CD8-positive, alpha-beta memory T cell (primary cell): ENCODE measurements around the gene UBE2H. TPM values are rescaled to one million over a fixed set of nuclear protein-coding genes. Genes with fewer than 3 reads are reported as not detected.
A peak's percentile ranks its signal among the peaks of the same experiment; 100 is the strongest.

Source experiments
- CTCF ChIA-PET: fragments of 350-600 bp; sonication (Branson Sonifier 250); formaldehyde crosslinking; loops from one replicate; lab custom pipeline; 2021; ENCODE audit warnings: antibody characterized with exemption; lab: Charles Lee
- POLR2A ChIA-PET: fragments of 350-600 bp; sonication (Branson Sonifier 250); formaldehyde crosslinking; loops from one replicate; lab custom pipeline; 2021; ENCODE audit warnings: antibody characterized with exemption; lab: Charles Lee
- DNase-seq, 5 donors: peaks; one replicate each; pipeline versions ENCODE4 v3.0.0 to v3.0.0-alpha.2; 2020 to 2022; ENCODE audit warnings: mixed read lengths in 1 of 5
- H3K27ac ChIP-seq: one replicate; pipeline ENCODE4 v1.7.0; 2013; ENCODE audit warnings: low read depth, mild to moderate bottlenecking, low read length, moderate library complexity
- H3K27me3 ChIP-seq: 2 replicates; pipeline ENCODE4 v1.7.0; 2013; ENCODE audit warnings: low read length, mild to moderate bottlenecking; ENCODE audit not compliant: insufficient read depth, poor library complexity, severe bottlenecking
- H3K36me3 ChIP-seq: 2 replicates; pipeline ENCODE4 v1.7.0; 2013; ENCODE audit warnings: mild to moderate bottlenecking, low read length, moderate library complexity; ENCODE audit not compliant: insufficient read depth
- H3K4me1 ChIP-seq: 2 replicates; pipeline ENCODE4 v1.7.0; 2013; ENCODE audit warnings: mild to moderate bottlenecking, low read length, moderate library complexity; ENCODE audit not compliant: insufficient read depth
- H3K4me3 ChIP-seq: 2 replicates; pipeline ENCODE4 v1.7.0; 2013; ENCODE audit warnings: mild to moderate bottlenecking, low read length
- H3K9me3 ChIP-seq: 2 replicates; pipeline ENCODE4 v1.7.0; 2013; ENCODE audit warnings: mild to moderate bottlenecking, low read length
- H3K27ac Mint-ChIP-seq, 8 donors: one replicate each; pipeline ENCODE4 v1.8.0; 2020 to 2021; ENCODE audit warnings: mixed read lengths in 8 of 8, mild to moderate bottlenecking in 6 of 8, inconsistent platforms in 3 of 8, moderate library complexity in 3 of 8
- H3K27me3 Mint-ChIP-seq, 2 donors: one replicate each; pipeline ENCODE4 v1.8.0; 2020 to 2021; ENCODE audit warnings: mixed read lengths in 2 of 2, mild to moderate bottlenecking in 1 of 2, moderate library complexity in 1 of 2
- H3K36me3 Mint-ChIP-seq, 3 donors: one replicate each; pipeline ENCODE4 v1.8.0; 2020 to 2021; ENCODE audit warnings: mixed read lengths in 3 of 3, inconsistent platforms in 1 of 3, mild to moderate bottlenecking in 1 of 3
- H3K4me1 Mint-ChIP-seq, 3 donors: one replicate each; pipeline ENCODE4 v1.8.0; 2020 to 2021; ENCODE audit warnings: mixed read lengths in 3 of 3, inconsistent platforms in 1 of 3, mild to moderate bottlenecking in 1 of 3
- H3K4me3 Mint-ChIP-seq, 7 donors: one replicate each; pipeline ENCODE4 v1.8.0; 2020 to 2021; ENCODE audit warnings: mixed read lengths in 7 of 7, mild to moderate bottlenecking in 6 of 7, moderate library complexity in 4 of 7, inconsistent platforms in 2 of 7
- H3K9me3 Mint-ChIP-seq, 5 donors: one replicate each; pipeline ENCODE4 v1.8.0; 2020 to 2022; ENCODE audit warnings: mixed read lengths in 5 of 5, mild to moderate bottlenecking in 3 of 5, moderate library complexity in 2 of 5, inconsistent platforms in 1 of 5
- polyA plus RNA-seq: library from polyadenylated mRNA; unstranded; fragments of 300-500 nt; fragmentation: Illumina TruSeq; gene quantifications from one replicate; pipeline ENCODE4 v1.2.3, GENCODE V29; 2021
- total RNA-seq, 2 experiments: library from RNA; stranded (reverse); gene quantifications; one replicate each; pipeline ENCODE4 v1.2.3, GENCODE V29; 2021

UBE2H gene
- total and polyA plus RNA-seq, 3 experiments from 2014 or later = 15.3 to 45.2 (median 21.5) TPM

GRCh38 chr7:129882531-129882930 is 70.2 kb downstream of the UBE2H start:
- DNase-seq = no peak
- Mint-ChIP-seq H3K27me3 (no peaks in the 10 kb centered on the region), H3K27ac (peak overlapping the region in 1 of 8 donors; percentile 15), H3K9me3 (no peaks in the 10 kb centered on the region), H3K4me3 (no peak overlapping the region), H3K4me1 (peaks cover 29 to 47% (median 37%) of the 10 kb centered on the region in 3 donors), H3K36me3 (peaks cover 0 to 56% (median 20%) of the 10 kb centered on the region in 3 donors)
- CTCF ChIA-PET = no interaction called here
- POLR2A ChIA-PET = interaction anchor here (0.5 kb wide), 1 partner anchor 19 kb away, joined by 3 read pairs; no protein-coding TSS in a partner anchor
- no peaks in the 10 kb centered on the region for H3K27me3 ChIP-seq
- H3K27ac ChIP-seq = no peak overlapping the region
- H3K36me3 ChIP-seq = peaks cover 3% of the 10 kb centered on the region
- H3K4me1 ChIP-seq = no peaks in the 10 kb centered on the region
- no peak overlapping the region for H3K4me3 ChIP-seq
- H3K9me3 ChIP-seq = no peaks in the 10 kb centered on the region

GRCh38 chr7:129877146-129877792 is 75.5 kb downstream of the UBE2H start:
- no peaks in the 10 kb centered on the region for H3K27me3 Mint-ChIP-seq
- Histone ChIP-seq H3K4me3 (no peak overlapping the region), H3K27me3 (no peaks in the 10 kb centered on the region), H3K9me3 (no peaks in the 10 kb centered on the region), H3K4me1 (no peaks in the 10 kb centered on the region), H3K27ac (no peak overlapping the region), H3K36me3 (no peaks in the 10 kb centered on the region)
- no peak for DNase-seq
- H3K4me3 Mint-ChIP-seq = peak overlapping the region in 1 of 7 donors; percentile 26
- H3K36me3 Mint-ChIP-seq = peaks cover 3 to 58% (median 23%) of the 10 kb centered on the region in 3 donors
- H3K27ac Mint-ChIP-seq = peak overlapping the region in 5 of 8 donors; percentile 31 to 77 (median 38)
- H3K9me3 Mint-ChIP-seq = no peaks in the 10 kb centered on the region
- ChIA-PET CTCF (no interaction called here), POLR2A (no interaction called here)
- H3K4me1 Mint-ChIP-seq = peaks cover 35 to 62% (median 46%) of the 10 kb centered on the region in 3 donors

- Histone ChIP-seq H3K4me3 (no peak overlapping the region), H3K27ac (peak overlapping the region; percentile 79), H3K9me3 (no peaks in the 10 kb centered on the region), H3K27me3 (no peaks in the 10 kb centered on the region), H3K36me3 (no peaks in the 10 kb centered on the region), H3K4me1 (no peaks in the 10 kb centered on the region)
- DNase-seq = no peak
- H3K36me3 Mint-ChIP-seq = peaks cover 3 to 62% (median 24%) of the 10 kb centered on the region in 3 donors
- H3K9me3 Mint-ChIP-seq = no peaks in the 10 kb centered on the region
- peaks cover 36 to 56% (median 41%) of the 10 kb centered on the region in 3 donors for H3K4me1 Mint-ChIP-seq
- H3K27me3 Mint-ChIP-seq = no peaks in the 10 kb centered on the region
- POLR2A ChIA-PET = no interaction called here
- peak overlapping the region in 2 of 8 donors; percentile 26 to 30 for H3K27ac Mint-ChIP-seq
- CTCF ChIA-PET = no interaction called here
- H3K4me3 Mint-ChIP-seq = no peak overlapping the region
Measured at GRCh38 chr7:129875745-129876411, 76.9 kb downstream of the UBE2H start.

GRCh38 chr7:129875160-129875559 is 77.6 kb downstream of the UBE2H start:
- Histone ChIP-seq H3K9me3 (no peaks in the 10 kb centered on the region), H3K27me3 (no peaks in the 10 kb centered on the region), H3K36me3 (no peaks in the 10 kb centered on the region), H3K4me1 (no peaks in the 10 kb centered on the region), H3K27ac (peak overlapping the region; percentile 79), H3K4me3 (no peak overlapping the region)
- H3K27ac Mint-ChIP-seq = no peak overlapping the region
- DNase-seq = no peak
- no peak overlapping the region for H3K4me3 Mint-ChIP-seq
- ChIA-PET CTCF (no interaction called here), POLR2A (no interaction called here)
- peaks cover 3 to 64% (median 23%) of the 10 kb centered on the region in 3 donors for H3K36me3 Mint-ChIP-seq
- no peaks in the 10 kb centered on the region for H3K27me3 Mint-ChIP-seq
- H3K4me1 Mint-ChIP-seq = peaks cover 33 to 49% (median 36%) of the 10 kb centered on the region in 3 donors
- H3K9me3 Mint-ChIP-seq = no peaks in the 10 kb centered on the region

GRCh38 chr7:129874722-129875121 is 78.0 kb downstream of the UBE2H start:
- POLR2A ChIA-PET = no interaction called here
- Histone ChIP-seq H3K27ac (peak overlapping the region; percentile 79), H3K9me3 (no peaks in the 10 kb centered on the region), H3K36me3 (no peaks in the 10 kb centered on the region), H3K27me3 (no peaks in the 10 kb centered on the region), H3K4me3 (no peak overlapping the region), H3K4me1 (no peaks in the 10 kb centered on the region)
- Mint-ChIP-seq H3K9me3 (no peaks in the 10 kb centered on the region), H3K4me1 (peaks cover 33 to 49% (median 36%) of the 10 kb centered on the region in 3 donors), H3K27me3 (no peaks in the 10 kb centered on the region), H3K4me3 (no peak overlapping the region), H3K27ac (peak overlapping the region in 2 of 8 donors; percentile 42 to 64), H3K36me3 (peaks cover 3 to 66% (median 23%) of the 10 kb centered on the region in 3 donors)
- DNase-seq = no peak
- CTCF ChIA-PET = no interaction called here

- H3K9me3 ChIP-seq = no peaks in the 10 kb centered on the region
- no peaks in the 10 kb centered on the region for H3K4me1 ChIP-seq
- H3K36me3 Mint-ChIP-seq = peaks cover 7 to 53% (median 19%) of the 10 kb centered on the region in 3 donors
- H3K27me3 Mint-ChIP-seq = no peaks in the 10 kb centered on the region
- no peaks in the 10 kb centered on the region for H3K27me3 ChIP-seq
- H3K36me3 ChIP-seq = no peaks in the 10 kb centered on the region
- no peak for DNase-seq
- POLR2A ChIA-PET = no interaction called here
- H3K27ac ChIP-seq = no peak overlapping the region
- H3K4me3 ChIP-seq = no peak overlapping the region
- H3K9me3 Mint-ChIP-seq = no peaks in the 10 kb centered on the region
- CTCF ChIA-PET = interaction anchor here (1.4 kb wide), 1 partner anchor 10 kb away, joined by 3 read pairs; no protein-coding TSS in a partner anchor
- H3K4me3 Mint-ChIP-seq = no peak overlapping the region
- H3K27ac Mint-ChIP-seq = no peak overlapping the region
- peaks cover 27 to 42% (median 32%) of the 10 kb centered on the region in 3 donors for H3K4me1 Mint-ChIP-seq
Measured at GRCh38 chr7:129872054-129872453, 80.7 kb downstream of the UBE2H start.

- Histone ChIP-seq H3K27ac (no peak overlapping the region), H3K27me3 (no peaks in the 10 kb centered on the region), H3K36me3 (no peaks in the 10 kb centered on the region), H3K4me1 (peaks cover 11% of the 10 kb centered on the region), H3K9me3 (no peaks in the 10 kb centered on the region), H3K4me3 (no peak overlapping the region)
- H3K27ac Mint-ChIP-seq = peak overlapping the region in 2 of 8 donors; percentile 45 to 70
- H3K9me3 Mint-ChIP-seq = no peaks in the 10 kb centered on the region
- no peak for DNase-seq
- H3K4me3 Mint-ChIP-seq = no peak overlapping the region
- CTCF ChIA-PET = interaction anchor here (1.4 kb wide), 1 partner anchor 9 kb away, joined by 3 read pairs; no protein-coding TSS in a partner anchor
- POLR2A ChIA-PET = no interaction called here
- H3K27me3 Mint-ChIP-seq = no peaks in the 10 kb centered on the region
- peaks cover 32 to 41% (median 36%) of the 10 kb centered on the region in 3 donors for H3K4me1 Mint-ChIP-seq
- H3K36me3 Mint-ChIP-seq = peaks cover 7 to 42% (median 21%) of the 10 kb centered on the region in 3 donors
Measured at GRCh38 chr7:129870668-129871067, 82.1 kb downstream of the UBE2H start.

GRCh38 chr7:129866251-129866650 is 86.5 kb downstream of the UBE2H start:
- H3K27ac ChIP-seq = peak overlapping the region; percentile 38
- ChIA-PET POLR2A (no interaction called here), CTCF (no interaction called here)
- H3K4me1 ChIP-seq = peaks cover 27% of the 10 kb centered on the region
- H3K4me1 Mint-ChIP-seq = peaks cover 53 to 62% (median 58%) of the 10 kb centered on the region in 3 donors
- no peaks in the 10 kb centered on the region for H3K9me3 ChIP-seq
- no peak overlapping the region for H3K4me3 ChIP-seq
- no peaks in the 10 kb centered on the region for H3K9me3 Mint-ChIP-seq
- H3K4me3 Mint-ChIP-seq = peak overlapping the region in 4 of 7 donors; percentile 10 to 46 (median 24)
- DNase-seq = no peak
- H3K36me3 Mint-ChIP-seq = peaks cover 3 to 25% (median 14%) of the 10 kb centered on the region in 3 donors
- no peaks in the 10 kb centered on the region for H3K27me3 ChIP-seq
- no peaks in the 10 kb centered on the region for H3K27me3 Mint-ChIP-seq
- peak overlapping the region in 6 of 8 donors; percentile 8 to 85 (median 35) for H3K27ac Mint-ChIP-seq
- no peaks in the 10 kb centered on the region for H3K36me3 ChIP-seq
